ENCODE data around the gene MAL.

MAL gene

GRCh38 chr2:95024960-95025405 is 525 bp upstream of the MAL start:
- Histone ChIP-seq H2AFZ (ENCODE audit: low read depth, low read length) (no peak overlapping the region), H3K4me1 (ENCODE audit: insufficient read depth, low read length) (no peaks in the 10 kb centered on the region), H3K36me3 (ENCODE audit: insufficient read depth, low read length) (no peaks in the 10 kb centered on the region), H3K4me3 (ENCODE audit: low read length) (no peak overlapping the region), H3K27me3 (ENCODE audit: insufficient read depth, low read length) (peaks cover 79% of the 10 kb centered on the region), H3K9me3 (ENCODE audit: low read length) (no peaks in the 10 kb centered on the region)

GRCh38 chr2:95026471-95027368 is 1.2 kb downstream of the MAL start:
- peak overlapping the region; percentile 45 for H3K4me3 ChIP-seq (ENCODE audit: low read length)
- peaks cover 83% of the 10 kb centered on the region for H3K27me3 ChIP-seq (ENCODE audit: insufficient read depth, low read length)
- no peaks in the 10 kb centered on the region for H3K36me3 ChIP-seq (ENCODE audit: insufficient read depth, low read length)
- H3K9me3 ChIP-seq (ENCODE audit: low read length), result no peaks in the 10 kb centered on the region
- no peak overlapping the region for H2AFZ ChIP-seq (ENCODE audit: low read depth, low read length)
- H3K4me1 ChIP-seq (ENCODE audit: insufficient read depth, low read length), result no peaks in the 10 kb centered on the region

GRCh38 chr2:95027369-95027720 is 1.8 kb downstream of the MAL start:
- Histone ChIP-seq H3K9me3 (ENCODE audit: low read length) (no peaks in the 10 kb centered on the region), H2AFZ (ENCODE audit: low read depth, low read length) (no peak overlapping the region), H3K4me1 (ENCODE audit: insufficient read depth, low read length) (no peaks in the 10 kb centered on the region), H3K36me3 (ENCODE audit: insufficient read depth, low read length) (no peaks in the 10 kb centered on the region), H3K4me3 (ENCODE audit: low read length) (no peak overlapping the region), H3K27me3 (ENCODE audit: insufficient read depth, low read length) (peaks cover 83% of the 10 kb centered on the region)

- H3K27me3 ChIP-seq (ENCODE audit: insufficient read depth, low read length), result peaks cover 61% of the 10 kb centered on the region
- H3K4me1 ChIP-seq (ENCODE audit: insufficient read depth, low read length), result no peaks in the 10 kb centered on the region
- H2AFZ ChIP-seq (ENCODE audit: low read depth, low read length), result no peak overlapping the region
- no peak overlapping the region for H3K4me3 ChIP-seq (ENCODE audit: low read length)
- H3K36me3 ChIP-seq (ENCODE audit: insufficient read depth, low read length), result no peaks in the 10 kb centered on the region
- no peaks in the 10 kb centered on the region for H3K9me3 ChIP-seq (ENCODE audit: low read length)
Observed at GRCh38 chr2:95029898-95030341, 4.4 kb downstream of the MAL start.

GRCh38 chr2:95030496-95030895 is 5.0 kb downstream of the MAL start:
- no peaks in the 10 kb centered on the region for H3K36me3 ChIP-seq (ENCODE audit: insufficient read depth, low read length)
- H2AFZ ChIP-seq (ENCODE audit: low read depth, low read length), result no peak overlapping the region
- H3K27me3 ChIP-seq (ENCODE audit: insufficient read depth, low read length), result peaks cover 56% of the 10 kb centered on the region
- H3K4me1 ChIP-seq (ENCODE audit: insufficient read depth, low read length), result no peaks in the 10 kb centered on the region
- H3K4me3 ChIP-seq (ENCODE audit: low read length), result no peak overlapping the region
- H3K9me3 ChIP-seq (ENCODE audit: low read length), result no peaks in the 10 kb centered on the region

GRCh38 chr2:95031076-95031725 is 5.7 kb downstream of the MAL start:
- Histone ChIP-seq H3K4me3 (ENCODE audit: low read length) (no peak overlapping the region), H3K9me3 (ENCODE audit: low read length) (no peaks in the 10 kb centered on the region), H3K27me3 (ENCODE audit: insufficient read depth, low read length) (peaks cover 50% of the 10 kb centered on the region), H2AFZ (ENCODE audit: low read depth, low read length) (no peak overlapping the region), H3K4me1 (ENCODE audit: insufficient read depth, low read length) (no peaks in the 10 kb centered on the region), H3K36me3 (ENCODE audit: insufficient read depth, low read length) (no peaks in the 10 kb centered on the region)

- Histone ChIP-seq H3K9me3 (ENCODE audit: low read length) (no peaks in the 10 kb centered on the region), H3K4me1 (ENCODE audit: insufficient read depth, low read length) (no peaks in the 10 kb centered on the region), H3K36me3 (ENCODE audit: insufficient read depth, low read length) (no peaks in the 10 kb centered on the region), H3K27me3 (ENCODE audit: insufficient read depth, low read length) (peaks cover 46% of the 10 kb centered on the region), H2AFZ (ENCODE audit: low read depth, low read length) (no peak overlapping the region), H3K4me3 (ENCODE audit: low read length) (no peak overlapping the region)
Observed at GRCh38 chr2:95031726-95032116, 6.2 kb downstream of the MAL start.

GRCh38 chr2:95032341-95032740 is 6.8 kb downstream of the MAL start:
- Histone ChIP-seq H2AFZ (ENCODE audit: low read depth, low read length) (no peak overlapping the region), H3K4me1 (ENCODE audit: insufficient read depth, low read length) (no peaks in the 10 kb centered on the region), H3K27me3 (ENCODE audit: insufficient read depth, low read length) (peaks cover 39% of the 10 kb centered on the region), H3K4me3 (ENCODE audit: low read length) (no peak overlapping the region), H3K36me3 (ENCODE audit: insufficient read depth, low read length) (no peaks in the 10 kb centered on the region), H3K9me3 (ENCODE audit: low read length) (no peaks in the 10 kb centered on the region)

- Histone ChIP-seq H3K27me3 (ENCODE audit: insufficient read depth, low read length) (peaks cover 36% of the 10 kb centered on the region), H3K4me1 (ENCODE audit: insufficient read depth, low read length) (no peaks in the 10 kb centered on the region), H3K9me3 (ENCODE audit: low read length) (no peaks in the 10 kb centered on the region), H3K4me3 (ENCODE audit: low read length) (no peak overlapping the region), H2AFZ (ENCODE audit: low read depth, low read length) (no peak overlapping the region), H3K36me3 (ENCODE audit: insufficient read depth, low read length) (no peaks in the 10 kb centered on the region)
Observed at GRCh38 chr2:95032868-95033603, 7.5 kb downstream of the MAL start.

- H3K27me3 ChIP-seq (ENCODE audit: insufficient read depth, low read length), result peaks cover 28% of the 10 kb centered on the region
- H3K4me3 ChIP-seq (ENCODE audit: low read length), result no peak overlapping the region
- H3K4me1 ChIP-seq (ENCODE audit: insufficient read depth, low read length), result no peaks in the 10 kb centered on the region
- H3K9me3 ChIP-seq (ENCODE audit: low read length), result no peaks in the 10 kb centered on the region
- H2AFZ ChIP-seq (ENCODE audit: low read depth, low read length), result no peak overlapping the region
- H3K36me3 ChIP-seq (ENCODE audit: insufficient read depth, low read length), result no peaks in the 10 kb centered on the region
Observed at GRCh38 chr2:95034221-95034620, 8.7 kb downstream of the MAL start.

- H3K4me1 ChIP-seq (ENCODE audit: insufficient read depth, low read length), result no peaks in the 10 kb centered on the region
- H3K27me3 ChIP-seq (ENCODE audit: insufficient read depth, low read length), result peaks cover 25% of the 10 kb centered on the region
- no peak overlapping the region for H2AFZ ChIP-seq (ENCODE audit: low read depth, low read length)
- H3K4me3 ChIP-seq (ENCODE audit: low read length), result no peak overlapping the region
- H3K36me3 ChIP-seq (ENCODE audit: insufficient read depth, low read length), result no peaks in the 10 kb centered on the region
- H3K9me3 ChIP-seq (ENCODE audit: low read length), result no peaks in the 10 kb centered on the region
Observed at GRCh38 chr2:95034818-95035217, 9.3 kb downstream of the MAL start.

- Histone ChIP-seq H3K36me3 (ENCODE audit: insufficient read depth, low read length) (no peaks in the 10 kb centered on the region), H2AFZ (ENCODE audit: low read depth, low read length) (no peak overlapping the region), H3K27me3 (ENCODE audit: insufficient read depth, low read length) (peaks cover 11% of the 10 kb centered on the region), H3K9me3 (ENCODE audit: low read length) (no peaks in the 10 kb centered on the region), H3K4me1 (ENCODE audit: insufficient read depth, low read length) (no peaks in the 10 kb centered on the region), H3K4me3 (ENCODE audit: low read length) (no peak overlapping the region)
Observed at GRCh38 chr2:95036596-95037383, 11.3 kb downstream of the MAL start.

Measured in neuron (in vitro differentiated cells).